Spleen (tissue), 7 donors: ENCODE measurements around the gene CMIP.

Source experiments
- CTCF ChIP-seq, 11 experiments: fragments of 200-600 bp in 7 of 11; fragments of 450-650 bp in 4 of 11; sonication (generic) in 4 of 11; IDR thresholded peaks in 8 of 11; conservative IDR thresholded peaks in 3 of 11; 1 replicate in 7 of 11; 2 replicates in 4 of 11; pipeline versions ENCODE4 v1.4.0 to v1.8.0; 2016 to 2021; ENCODE audit warnings: antibody characterized with exemption in 11 of 11, inconsistent platforms in 4 of 11, mild to moderate bottlenecking in 1 of 11
- POLR2AphosphoS5 ChIP-seq, 3 donors: sonication (generic); formaldehyde crosslinking; IDR thresholded peaks; one replicate each; pipeline ENCODE4 v1.5.1; 2017; ENCODE audit warnings: antibody characterized with exemption in 3 of 3
- donor health status: DM: no; HTN: no; CAD: no; lungs with moderate emphysema.
- donor health status: DM: no; HTN: no; CAD: no.
- donor health status: DM: no; HTN: no; CAD: no.

- peak; percentile 61 to 83 (median 81) for TF ChIP-seq POLR2AphosphoS5 (IDR thresholded peaks at IDR 0.05)
- TF ChIP-seq CTCF (IDR thresholded peaks at IDR 0.05 in 8 of 11, conservative IDR thresholded peaks at IDR 0.05 in 3 of 11), result peak; percentile 51 to 81 (median 73)
Observed at GRCh38 chr16:81730090-81731051, 285.8 kb downstream of the CMIP start.
